ENCODE data around the gene TMPRSS12.
"Not testable (repeated sequence)": the region's sequence is repeated elsewhere in the genome, so short reads cannot be mapped to it uniquely, and the experiment has no call there.

TMPRSS12 gene

DNA sequence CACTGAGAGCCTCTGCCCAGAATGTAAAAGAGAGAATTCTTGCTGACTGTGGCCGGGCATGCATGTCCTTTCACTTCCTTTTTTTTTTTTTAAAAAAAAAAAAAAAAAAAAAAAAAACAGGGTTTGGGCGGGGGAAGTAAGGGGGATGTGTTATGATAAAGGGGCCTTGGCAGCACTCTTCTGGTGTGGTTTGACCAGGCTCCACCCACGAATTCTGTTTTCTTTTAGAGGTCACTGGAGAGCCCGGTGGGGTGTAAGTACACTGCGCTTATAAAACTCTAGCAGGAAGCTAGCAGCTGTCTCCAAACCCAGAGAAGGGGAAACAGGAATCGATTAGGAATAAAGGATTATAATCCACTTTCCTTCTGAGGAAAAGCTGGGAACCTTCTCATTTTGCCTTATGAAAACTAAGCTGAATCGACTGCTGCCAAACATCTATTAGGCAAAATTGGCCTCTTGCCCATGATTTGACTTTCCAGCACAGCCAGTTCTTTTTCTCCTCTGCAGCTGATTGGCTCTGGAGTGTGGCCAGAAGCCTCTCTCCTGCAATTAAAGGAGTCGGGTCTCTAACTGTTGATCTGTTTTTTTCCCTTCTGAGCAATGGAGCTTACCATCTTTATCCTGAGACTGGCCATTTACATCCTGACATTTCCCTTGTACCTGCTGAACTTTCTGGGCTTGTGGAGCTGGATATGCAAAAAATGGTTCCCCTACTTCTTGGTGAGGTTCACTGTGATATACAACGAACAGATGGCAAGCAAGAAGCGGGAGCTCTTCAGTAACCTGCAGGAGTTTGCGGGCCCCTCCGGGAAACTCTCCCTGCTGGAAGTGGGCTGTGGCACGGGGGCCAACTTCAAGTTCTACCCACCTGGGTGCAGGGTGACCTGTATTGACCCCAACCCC is 82.0 kb downstream of the TMPRSS12 start:
- no peak for FAIRE-seq
- DNase-seq (ENCODE audit: insufficient read length, low spot score), result peak; percentile 42

DNA sequence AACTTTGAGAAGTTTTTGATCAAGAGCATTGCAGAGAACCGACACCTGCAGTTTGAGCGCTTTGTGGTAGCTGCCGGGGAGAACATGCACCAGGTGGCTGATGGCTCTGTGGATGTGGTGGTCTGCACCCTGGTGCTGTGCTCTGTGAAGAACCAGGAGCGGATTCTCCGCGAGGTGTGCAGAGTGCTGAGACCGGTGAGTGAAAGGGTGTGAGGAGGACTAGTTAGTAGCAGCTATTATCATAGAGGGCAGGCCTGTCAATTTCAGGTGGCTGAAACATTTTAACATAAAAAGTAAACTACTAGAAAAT is 82.6 kb downstream of the TMPRSS12 start:
- DNase-seq (ENCODE audit: insufficient read length, low spot score) (no peak), FAIRE-seq (no peak)

DNA sequence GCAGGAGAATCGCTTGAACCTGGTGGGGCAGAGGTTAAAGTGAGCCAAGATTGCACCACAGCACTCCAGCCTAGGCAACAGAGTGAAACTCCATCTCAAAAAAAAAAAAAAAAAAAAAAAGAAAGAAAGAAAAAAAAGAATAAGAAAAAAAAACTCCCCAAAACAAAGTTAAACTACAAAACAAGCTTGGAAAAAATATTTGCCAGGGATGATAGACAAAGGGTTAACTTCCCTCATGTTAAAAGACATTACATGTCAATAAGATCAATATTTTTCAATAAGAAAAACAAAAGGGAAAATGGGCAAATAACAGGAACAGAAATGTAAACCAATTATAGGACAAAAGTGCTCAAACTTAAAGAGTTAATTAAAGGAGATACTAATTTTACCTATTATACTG is 83.2 kb downstream of the TMPRSS12 start:
- DNase-seq (ENCODE audit: insufficient read length, low spot score), result no peak
- no peak for FAIRE-seq

DNA sequence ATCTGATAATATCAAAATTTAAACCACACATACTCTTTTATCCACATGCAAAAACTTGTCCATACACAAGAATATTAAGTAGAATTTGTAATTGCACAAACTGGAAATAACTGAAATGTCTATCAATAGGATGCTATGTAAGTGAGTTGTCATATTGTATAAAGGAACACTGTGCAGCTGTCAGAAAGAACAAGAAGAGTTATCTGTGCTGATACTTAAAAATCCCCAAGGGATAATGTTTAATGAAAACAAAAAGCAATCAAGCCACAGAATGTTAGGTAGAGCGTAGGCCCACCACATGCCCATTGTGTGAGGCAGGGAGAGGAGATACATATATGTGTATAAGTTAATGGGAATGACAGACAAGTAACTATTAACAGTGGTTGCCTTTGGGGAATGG is 83.7 kb downstream of the TMPRSS12 start:
- DNase-seq (ENCODE audit: insufficient read length, low spot score) (no peak), FAIRE-seq (no peak)

DNA sequence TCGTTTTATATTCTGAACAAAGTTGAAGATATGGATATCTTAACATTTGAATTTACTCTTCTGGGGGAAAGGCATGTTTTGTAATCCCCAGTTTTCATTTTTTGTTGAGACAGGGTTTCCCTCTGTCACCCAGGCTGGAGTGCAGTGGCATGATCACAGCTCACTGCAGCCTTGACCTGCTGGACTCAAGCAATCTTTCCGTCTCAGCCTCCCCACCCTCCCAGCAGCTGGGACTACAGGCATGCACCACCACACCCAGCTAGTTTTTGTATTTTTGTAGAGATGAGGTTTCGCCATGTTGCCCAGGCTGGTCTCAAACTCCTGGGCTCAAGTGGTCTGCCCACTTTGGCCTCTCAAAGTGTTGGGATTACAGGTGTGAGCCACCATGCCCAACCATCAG is 84.2 kb downstream of the TMPRSS12 start:
- not testable (repeated sequence) for DNase-seq (ENCODE audit: insufficient read length, low spot score); FAIRE-seq

DNA sequence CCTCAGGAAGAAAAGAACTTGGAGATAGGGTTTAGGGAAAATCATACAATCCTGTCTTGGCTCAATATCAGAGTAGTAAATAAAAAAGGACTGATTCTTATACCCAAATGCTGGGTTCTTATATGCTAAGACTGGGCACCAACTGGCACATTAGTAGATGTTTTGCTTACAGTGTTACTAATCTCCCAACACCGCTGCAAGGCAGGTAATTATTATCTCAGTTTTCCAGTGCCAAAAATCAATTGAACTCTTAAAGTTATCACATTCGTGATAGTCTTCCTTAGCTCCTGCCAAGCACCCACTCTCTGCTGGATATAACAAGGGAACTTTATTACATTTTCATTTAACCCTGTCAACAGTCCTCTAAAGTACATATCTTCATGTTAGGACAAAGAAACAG is 84.6 kb downstream of the TMPRSS12 start:
- FAIRE-seq (no peak), DNase-seq (ENCODE audit: insufficient read length, low spot score) (no peak)

DNA sequence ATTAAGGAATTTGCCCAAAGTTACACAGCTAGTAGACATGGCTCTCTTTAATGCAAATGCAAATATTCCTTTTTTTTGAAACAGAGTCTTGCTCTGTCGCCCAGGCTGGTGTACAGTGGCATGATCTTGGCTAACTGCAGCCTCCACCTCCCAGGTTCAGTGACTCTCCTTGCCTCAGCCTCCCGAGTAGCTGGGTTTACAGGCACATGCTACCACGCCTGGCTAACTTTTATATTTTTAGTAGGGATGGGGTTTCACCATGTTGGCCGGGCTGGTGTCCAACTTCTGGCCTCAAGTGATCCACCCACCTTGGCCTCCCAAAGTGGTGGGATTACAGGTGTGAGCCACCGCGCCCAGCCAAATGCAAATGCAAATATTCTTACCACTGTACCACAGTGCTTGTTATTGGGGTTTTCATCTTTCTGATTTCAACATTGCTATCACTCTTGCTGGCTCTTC is 85.1 kb downstream of the TMPRSS12 start:
- FAIRE-seq, result no peak
- DNase-seq (ENCODE audit: insufficient read length, low spot score), result no peak

DNA sequence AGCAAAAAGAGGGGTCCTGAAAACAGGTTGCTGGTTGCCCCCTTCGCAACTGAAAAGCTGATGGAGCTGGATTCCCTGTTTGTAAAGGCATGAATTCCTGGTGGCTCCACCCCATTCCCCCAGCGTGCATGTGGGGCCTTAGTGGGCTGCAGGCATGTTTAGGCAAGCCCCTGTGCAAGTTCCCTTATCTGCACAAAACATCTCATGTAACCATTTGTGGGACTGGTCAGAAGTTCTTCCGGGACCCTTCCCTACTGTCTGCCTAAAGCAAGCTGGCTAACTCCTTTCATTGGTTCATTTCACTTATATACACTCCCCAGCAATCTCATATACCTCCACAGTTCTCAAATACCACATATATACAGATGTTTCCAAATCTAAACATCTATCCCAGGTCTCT is 85.7 kb downstream of the TMPRSS12 start:
- FAIRE-seq (no peak), DNase-seq (ENCODE audit: insufficient read length, low spot score) (no peak)

DNA sequence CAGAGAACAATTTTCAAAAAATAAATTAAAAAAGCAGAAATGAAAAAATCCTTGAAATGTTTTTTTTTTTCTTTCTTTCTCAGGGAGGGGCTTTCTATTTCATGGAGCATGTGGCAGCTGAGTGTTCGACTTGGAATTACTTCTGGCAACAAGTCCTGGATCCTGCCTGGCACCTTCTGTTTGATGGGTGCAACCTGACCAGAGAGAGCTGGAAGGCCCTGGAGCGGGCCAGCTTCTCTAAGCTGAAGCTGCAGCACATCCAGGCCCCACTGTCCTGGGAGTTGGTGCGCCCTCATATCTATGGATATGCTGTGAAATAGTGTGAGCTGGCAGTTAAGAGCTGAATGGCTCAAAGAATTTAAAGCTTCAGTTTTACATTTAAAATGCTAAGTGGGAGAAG is 87.1 kb downstream of the TMPRSS12 start:
- DNase-seq (ENCODE audit: insufficient read length, low spot score) (no peak), FAIRE-seq (no peak)

DNA sequence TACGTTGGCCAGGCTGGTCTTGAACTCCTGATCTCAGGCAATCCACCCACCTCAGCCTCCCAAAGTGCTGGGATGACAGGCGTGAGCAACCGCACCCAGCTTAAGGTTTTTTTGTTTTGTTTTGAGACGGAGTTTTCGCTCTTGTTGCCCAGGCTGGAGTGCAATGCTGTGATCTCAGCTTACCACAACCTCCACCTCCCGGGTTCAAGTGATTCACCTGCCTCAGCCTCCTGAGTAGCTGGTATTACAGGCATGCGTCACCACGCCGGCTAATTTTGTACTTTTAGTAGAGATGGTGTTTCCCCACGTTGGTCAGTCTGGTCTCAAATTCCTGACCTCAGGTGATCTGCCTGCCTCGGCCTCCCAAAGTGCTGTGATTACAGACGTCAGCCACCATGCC is 87.8 kb downstream of the TMPRSS12 start:
- not testable (repeated sequence) for DNase-seq (ENCODE audit: insufficient read length, low spot score); FAIRE-seq

DNA sequence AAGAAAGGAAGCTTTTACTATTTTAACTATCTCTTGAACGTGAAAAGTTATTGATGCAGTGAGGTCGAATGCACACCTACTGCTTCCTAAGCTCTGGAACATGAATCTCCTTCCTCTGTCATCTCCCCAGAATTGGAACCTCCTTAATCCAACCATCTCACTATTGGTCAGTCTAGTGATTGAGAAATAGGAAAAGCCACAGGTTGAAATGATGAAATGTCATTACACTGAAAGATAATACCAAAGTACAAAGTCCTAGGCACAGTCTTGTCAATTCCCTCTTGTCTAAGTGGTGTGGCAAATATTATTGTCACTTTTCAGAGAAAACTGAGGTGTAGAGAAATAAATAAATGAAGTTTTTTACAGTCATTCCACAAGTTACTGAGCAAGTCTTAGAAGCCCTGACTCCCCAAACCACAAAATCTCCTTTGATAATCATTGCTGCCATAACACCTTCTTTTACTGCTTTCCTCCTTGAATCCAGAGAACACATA is 90.1 kb downstream of the TMPRSS12 start:
- no peak for DNase-seq (ENCODE audit: insufficient read length, low spot score)
- no peak for FAIRE-seq

DNA sequence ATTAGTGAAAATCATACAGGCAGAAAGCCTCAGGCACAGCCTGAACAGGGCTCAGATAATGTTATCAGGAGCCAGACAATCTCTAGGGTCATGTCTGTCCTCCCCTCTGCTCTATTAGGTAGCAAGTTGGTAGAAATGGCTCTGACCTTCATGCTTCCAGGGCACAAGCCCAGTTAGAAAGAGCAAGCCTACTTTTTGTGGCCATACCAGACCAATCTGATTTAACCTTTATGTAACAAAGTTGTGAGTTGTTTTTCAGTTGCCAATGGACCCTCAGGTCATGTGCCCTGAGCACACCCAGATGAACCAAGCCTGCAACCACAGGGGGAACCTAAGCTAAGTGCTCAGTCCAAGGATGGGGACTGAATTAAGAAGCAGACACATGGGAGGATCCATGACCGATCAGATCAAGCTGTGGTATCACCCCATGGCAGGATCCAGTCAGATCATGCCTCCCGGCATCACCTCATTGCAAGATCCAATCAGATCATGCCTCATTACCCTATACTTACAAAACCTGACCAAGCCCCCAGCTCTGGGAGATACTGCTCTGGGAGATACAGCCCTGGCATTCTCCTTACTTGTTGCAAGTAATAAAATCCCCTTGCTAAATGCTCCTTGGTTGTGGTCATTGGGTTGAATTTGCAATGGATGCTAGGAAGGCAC is 90.9 kb downstream of the TMPRSS12 start:
- DNase-seq (ENCODE audit: insufficient read length, low spot score), result no peak
- no peak for FAIRE-seq

DNA sequence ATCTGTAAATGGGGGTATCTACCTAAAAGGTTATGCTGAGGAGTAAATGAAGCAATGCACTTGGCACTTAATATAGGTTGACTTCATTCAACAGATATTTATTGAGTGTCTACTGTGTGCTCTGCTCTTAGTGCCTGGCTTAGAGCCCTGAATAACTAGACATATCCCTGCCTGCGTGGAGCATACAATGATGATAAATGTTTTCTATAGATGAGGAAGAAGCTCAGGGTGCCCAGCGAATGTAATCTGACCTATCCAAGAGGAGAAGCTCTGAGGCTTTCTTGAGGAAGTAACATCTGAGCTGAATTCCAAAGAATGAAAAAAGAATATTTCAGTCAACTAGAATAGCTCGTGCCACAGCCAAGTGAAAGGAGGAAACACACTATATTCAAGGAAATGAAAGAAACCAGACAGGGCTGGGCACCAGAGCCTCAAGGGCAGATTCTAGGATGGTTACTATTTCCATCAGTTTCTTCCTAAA is 91.7 kb downstream of the TMPRSS12 start:
- no peak for DNase-seq (ENCODE audit: insufficient read length, low spot score)
- no peak for FAIRE-seq

DNA sequence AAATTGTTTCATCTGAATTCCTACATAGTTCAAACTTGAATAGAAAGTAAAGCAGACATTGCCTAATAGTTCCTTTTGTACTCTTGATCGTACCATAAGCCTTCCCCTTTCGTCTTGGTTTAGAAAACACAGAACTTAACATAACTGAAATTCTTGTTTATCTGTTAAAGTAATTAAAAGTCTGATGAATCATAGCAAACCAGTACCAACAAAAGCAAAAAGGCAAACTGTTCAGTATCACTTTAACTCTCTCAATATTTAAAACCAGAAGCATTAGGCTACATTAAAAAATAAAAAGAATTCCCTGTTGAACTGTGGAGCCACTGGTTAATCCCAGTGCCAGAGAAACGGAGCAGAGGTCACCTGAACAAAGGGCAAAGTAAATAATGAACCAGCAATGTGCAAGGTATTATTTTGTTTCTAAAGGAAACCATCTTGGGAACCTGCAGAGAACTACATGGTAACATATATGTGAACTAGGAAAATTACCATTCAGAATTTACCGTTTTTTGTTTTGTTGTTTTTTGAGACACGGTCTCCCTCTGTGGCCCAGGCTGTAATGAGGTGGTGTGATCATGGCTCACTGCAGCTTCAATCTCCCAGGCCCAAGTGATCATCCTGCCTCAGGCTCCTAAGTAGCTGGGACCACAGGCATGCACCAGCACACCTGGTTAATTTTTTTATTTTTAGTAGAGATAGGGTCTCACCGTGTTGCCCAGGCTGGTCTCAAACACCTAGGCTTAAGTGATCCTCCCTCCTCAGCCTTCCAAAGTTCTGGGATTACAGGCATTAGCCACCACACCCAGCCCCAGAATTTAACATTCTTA is 92.5 kb downstream of the TMPRSS12 start:
- DNase-seq (ENCODE audit: insufficient read length, low spot score), result no peak
- FAIRE-seq, result no peak

DNA sequence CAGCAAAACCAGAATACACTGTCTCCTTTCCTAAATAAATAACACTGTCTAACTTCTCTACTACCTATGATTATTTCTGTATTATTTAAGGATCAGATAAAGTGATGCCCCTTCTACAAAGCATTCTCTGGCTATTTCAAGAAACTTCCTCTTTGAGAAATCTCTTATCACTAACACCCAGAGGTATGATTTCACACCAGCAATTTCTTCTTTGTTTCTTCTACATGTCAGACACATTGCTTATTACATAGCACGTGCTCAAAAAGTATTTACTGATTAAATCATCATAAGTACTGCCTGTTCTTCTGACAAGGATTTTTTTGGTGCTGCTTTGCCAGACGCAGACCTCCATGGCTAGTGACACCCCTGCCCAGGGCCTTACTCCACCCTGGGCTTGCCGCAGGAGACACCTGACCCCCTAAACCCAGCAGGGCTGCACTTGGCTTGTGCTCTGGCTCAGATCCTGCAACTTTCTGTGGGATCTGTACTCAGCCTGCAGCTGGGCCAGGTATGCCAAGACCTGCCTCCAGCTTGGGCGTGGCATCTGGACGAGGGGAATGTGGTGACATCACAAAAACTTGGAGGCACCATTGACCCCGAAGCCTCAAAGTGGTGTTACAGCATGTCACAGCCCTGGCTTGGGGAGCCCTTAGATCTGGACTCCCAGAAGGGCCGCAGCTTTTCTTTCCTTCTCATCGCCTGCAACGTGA is 94.2 kb downstream of the TMPRSS12 start:
- FAIRE-seq (no peak), DNase-seq (ENCODE audit: insufficient read length, low spot score) (no peak)
